Measurements from ENCODE around the gene PACS1. TPM values are rescaled to one million over a fixed set of nuclear protein-coding genes. Genes with fewer than 3 reads are reported as not detected.
A peak's percentile ranks its signal among the peaks of the same experiment; 100 is the strongest.

PACS1 gene
- polyA plus RNA-seq, 3 donors: 8.1 to 36.8 (median 12.4) TPM

DNA sequence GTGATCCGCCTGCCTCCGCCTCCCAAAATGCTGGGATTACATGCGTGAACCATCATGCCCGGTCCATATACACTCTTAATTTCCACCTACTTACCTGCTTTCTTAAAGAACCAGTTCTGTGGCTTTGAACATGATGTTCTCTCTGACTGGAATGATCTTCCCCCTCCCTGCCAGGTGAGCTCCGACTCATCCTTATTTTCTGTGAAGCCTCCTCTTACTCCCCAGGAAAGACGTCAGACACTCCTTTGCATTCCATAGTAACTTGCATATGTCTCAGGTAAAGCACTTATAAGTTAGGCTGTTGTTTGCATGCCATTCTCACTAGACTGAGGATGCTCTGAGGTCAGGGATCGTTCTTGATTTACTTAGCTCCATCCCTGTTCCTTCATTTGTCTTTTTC is 106.6 kb downstream of the PACS1 start:
- Mint-ChIP-seq H3K9me3 (no peaks in the 10 kb centered on the region), H3K27me3 (ENCODE audit: low read depth in 3 of 3) (peaks cover 0 to 2% (median 1%) of the 10 kb centered on the region in 3 donors), H3K36me3 (peaks cover 9 to 20% of the 10 kb centered on the region in 2 donors), H3K27ac (peak overlapping the region in 1 of 7 donors; percentile 1), H3K4me3 (no peak overlapping the region), H3K4me1 (no peaks in the 10 kb centered on the region)
- H2AFZ ChIP-seq (ENCODE audit: insufficient read depth, low read depth, low read length, poor library complexity, severe bottlenecking): no peak overlapping the region
- TF ChIP-seq, protein P1, sequence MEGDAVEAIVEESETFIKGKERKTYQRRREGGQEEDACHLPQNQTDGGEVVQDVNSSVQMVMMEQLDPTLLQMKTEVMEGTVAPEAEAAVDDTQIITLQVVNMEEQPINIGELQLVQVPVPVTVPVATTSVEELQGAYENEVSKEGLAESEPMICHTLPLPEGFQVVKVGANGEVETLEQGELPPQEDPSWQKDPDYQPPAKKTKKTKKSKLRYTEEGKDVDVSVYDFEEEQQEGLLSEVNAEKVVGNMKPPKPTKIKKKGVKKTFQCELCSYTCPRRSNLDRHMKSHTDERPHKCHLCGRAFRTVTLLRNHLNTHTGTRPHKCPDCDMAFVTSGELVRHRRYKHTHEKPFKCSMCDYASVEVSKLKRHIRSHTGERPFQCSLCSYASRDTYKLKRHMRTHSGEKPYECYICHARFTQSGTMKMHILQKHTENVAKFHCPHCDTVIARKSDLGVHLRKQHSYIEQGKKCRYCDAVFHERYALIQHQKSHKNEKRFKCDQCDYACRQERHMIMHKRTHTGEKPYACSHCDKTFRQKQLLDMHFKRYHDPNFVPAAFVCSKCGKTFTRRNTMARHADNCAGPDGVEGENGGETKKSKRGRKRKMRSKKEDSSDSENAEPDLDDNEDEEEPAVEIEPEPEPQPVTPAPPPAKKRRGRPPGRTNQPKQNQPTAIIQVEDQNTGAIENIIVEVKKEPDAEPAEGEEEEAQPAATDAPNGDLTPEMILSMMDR (IDR thresholded peaks at IDR 0.05): no peak
- no peaks in the 10 kb centered on the region for H3K27me3 ChIP-seq (ENCODE audit: control insufficient read depth in 2 of 2, insufficient read depth in 2 of 2, low read length in 2 of 2)
- intact Hi-C loops (cut with micrococcal nuclease): no loop called here
- no peak overlapping the region for H3K27ac ChIP-seq (ENCODE audit: low read depth in 1 of 2, low read length in 2 of 2)
- no peak overlapping the region for H3K4me3 ChIP-seq (replicated peaks in 1 of 3; ENCODE audit: low read depth in 2 of 3, low read length in 3 of 3)
- no peaks in the 10 kb centered on the region for H3K9me3 ChIP-seq (replicated peaks in 1 of 2; ENCODE audit: control insufficient read depth in 1 of 2, insufficient read depth in 1 of 2, low read length in 2 of 2)
- H3K36me3 ChIP-seq (replicated peaks in 1 of 2; ENCODE audit: control insufficient read depth in 1 of 2, insufficient read depth in 2 of 2, low read length in 2 of 2): peaks cover 3 to 10% of the 10 kb centered on the region in 2 donors
- DNase-seq: no peak
- 100% methylated on average over 5 of the region's 7 CpGs for WGBS (ENCODE audit: insufficient coverage)
- no peak overlapping the region for H3K4me2 ChIP-seq (replicated peaks; ENCODE audit: extremely low read depth, low read length, poor library complexity, severe bottlenecking)
- H3K4me1 ChIP-seq (ENCODE audit: control insufficient read depth in 1 of 2, insufficient read depth in 2 of 2, low read length in 2 of 2): no peaks in the 10 kb centered on the region
- no peaks in the 10 kb centered on the region for H3K79me2 ChIP-seq (ENCODE audit: insufficient read depth, low read length)
- no peak overlapping the region for H3K9ac ChIP-seq (ENCODE audit: insufficient read depth, low read length, poor library complexity, severe bottlenecking)
- H4K20me1 ChIP-seq (ENCODE audit: insufficient read depth, low read length): peaks cover 46% of the 10 kb centered on the region

DNA sequence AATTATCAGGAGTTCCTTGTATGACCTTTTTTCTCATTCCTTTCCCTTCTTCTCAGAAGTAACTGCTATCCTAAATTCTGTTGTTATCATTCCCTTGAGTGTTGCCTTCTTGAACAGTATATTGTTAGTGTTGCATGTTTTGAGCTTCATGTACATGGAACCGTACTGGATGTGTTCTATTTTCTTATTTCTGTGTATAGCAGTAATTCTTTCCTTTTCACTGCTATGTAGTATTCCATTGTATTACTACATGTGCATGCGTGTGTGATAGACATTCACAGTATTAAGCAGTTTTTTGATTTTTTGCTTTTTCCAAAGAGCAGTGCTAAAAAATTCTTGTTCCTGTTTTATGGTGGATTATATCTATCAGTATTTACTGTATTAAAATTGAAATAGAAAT is 108.1 kb downstream of the PACS1 start:
- no peak overlapping the region for H2AFZ ChIP-seq (ENCODE audit: insufficient read depth, low read depth, low read length, poor library complexity, severe bottlenecking)
- intact Hi-C loops (cut with micrococcal nuclease): no loop called here
- no peak for DNase-seq
- H3K9me3 ChIP-seq (replicated peaks in 1 of 2; ENCODE audit: control insufficient read depth in 1 of 2, insufficient read depth in 1 of 2, low read length in 2 of 2): no peaks in the 10 kb centered on the region
- no peak overlapping the region for H3K27ac ChIP-seq (ENCODE audit: low read depth in 1 of 2, low read length in 2 of 2)
- H3K4me3 ChIP-seq (replicated peaks in 1 of 3; ENCODE audit: low read depth in 2 of 3, low read length in 3 of 3): no peak overlapping the region
- WGBS (ENCODE audit: insufficient coverage): no CpG with 5 or more reads among the region's 2 CpGs
- no peak overlapping the region for H3K4me2 ChIP-seq (replicated peaks; ENCODE audit: extremely low read depth, low read length, poor library complexity, severe bottlenecking)
- Mint-ChIP-seq H3K9me3 (no peaks in the 10 kb centered on the region), H3K4me1 (no peaks in the 10 kb centered on the region), H3K36me3 (peaks cover 2 to 11% of the 10 kb centered on the region in 2 donors), H3K4me3 (no peak overlapping the region), H3K27ac (no peak overlapping the region), H3K27me3 (ENCODE audit: low read depth in 3 of 3) (peaks cover 0 to 2% (median 1%) of the 10 kb centered on the region in 3 donors)
- no peaks in the 10 kb centered on the region for H3K4me1 ChIP-seq (ENCODE audit: control insufficient read depth in 1 of 2, insufficient read depth in 2 of 2, low read length in 2 of 2)
- H3K27me3 ChIP-seq (ENCODE audit: control insufficient read depth in 2 of 2, insufficient read depth in 2 of 2, low read length in 2 of 2): no peaks in the 10 kb centered on the region
- TF ChIP-seq, protein P1 (IDR thresholded peaks at IDR 0.05): no peak
- no peaks in the 10 kb centered on the region for H3K36me3 ChIP-seq (replicated peaks in 1 of 2; ENCODE audit: control insufficient read depth in 1 of 2, insufficient read depth in 2 of 2, low read length in 2 of 2)
- H4K20me1 ChIP-seq (ENCODE audit: insufficient read depth, low read length): peaks cover 46% of the 10 kb centered on the region
- H3K79me2 ChIP-seq (ENCODE audit: insufficient read depth, low read length): no peaks in the 10 kb centered on the region
- H3K9ac ChIP-seq (ENCODE audit: insufficient read depth, low read length, poor library complexity, severe bottlenecking): no peak overlapping the region
